GM12892 (cell line): ENCODE results near the gene ZNF385C.

Experiments
- POLR2A ChIP-seq: IDR thresholded peaks from 2 replicates; pipeline ENCODE4 v1.6.1; 2011; ENCODE audit warnings: low read depth, low read length, control low read depth
- POLR2AphosphoS5 ChIP-seq: IDR thresholded peaks from 2 replicates; pipeline ENCODE4 v1.6.1; 2011; ENCODE audit warnings: low read depth, low read length, control low read depth
- TAF1 ChIP-seq: IDR thresholded peaks from 2 replicates; pipeline ENCODE4 v1.6.1; 2011; ENCODE audit warnings: low read depth, mild to moderate bottlenecking, control low read depth, low read length, borderline replicate concordance

GRCh38 chr17:42058063-42058462 lies 40.2 kb downstream of the ZNF385C start:
- no peak for TF ChIP-seq TAF1
- TF ChIP-seq POLR2A = no peak
- TF ChIP-seq POLR2AphosphoS5 = no peak
